Suprapubic skin (tissue), 4 donors: ENCODE measurements around the gene CCDC50.

ENCODE experiments used
- POLR2A ChIP-seq, 2 donors: fragments of 450-650 bp; IDR thresholded peaks; one replicate each; pipeline ENCODE4 v1.6.1; 2017; ENCODE audit warnings: antibody characterized with exemption in 2 of 2, mild to moderate bottlenecking in 2 of 2, moderate library complexity in 2 of 2
- POLR2AphosphoS5 ChIP-seq, 3 donors: sonication (generic); formaldehyde crosslinking; IDR thresholded peaks; one replicate each; pipeline ENCODE4 v1.6.1; 2017; ENCODE audit warnings: antibody characterized with exemption in 3 of 3
- TF ChIP-seq, protein P1 (sequence below), 2 donors: fragments of 200-600 bp in 1 of 2; fragments of 450-650 bp in 1 of 2; sonication (generic) in 1 of 2; IDR thresholded peaks; one replicate each; pipeline ENCODE4 v1.5.1; 2016 to 2019; ENCODE audit warnings: antibody characterized with exemption in 2 of 2, mild to moderate bottlenecking in 1 of 2, moderate library complexity in 1 of 2

DNA sequence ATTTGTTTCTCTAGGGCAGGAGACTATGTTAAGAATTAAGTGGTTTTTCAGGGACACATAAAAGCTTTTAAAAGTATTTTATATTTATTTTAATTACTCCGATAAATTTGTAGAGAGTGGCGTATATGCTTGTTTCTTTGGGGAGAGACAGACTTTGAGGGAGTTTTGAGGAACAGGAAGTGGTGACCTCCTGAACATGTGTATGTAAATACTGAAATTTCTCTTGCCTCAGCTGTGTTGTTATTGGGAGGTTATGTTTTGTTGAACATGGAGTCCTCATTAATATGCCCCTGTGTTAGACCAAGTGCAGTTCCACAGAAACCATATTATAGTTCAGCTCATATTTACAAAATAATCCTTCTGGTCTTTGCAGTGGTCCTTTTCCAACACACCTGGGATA, 42.9 kb downstream of the CCDC50 start:
- TF ChIP-seq, protein P1, sequence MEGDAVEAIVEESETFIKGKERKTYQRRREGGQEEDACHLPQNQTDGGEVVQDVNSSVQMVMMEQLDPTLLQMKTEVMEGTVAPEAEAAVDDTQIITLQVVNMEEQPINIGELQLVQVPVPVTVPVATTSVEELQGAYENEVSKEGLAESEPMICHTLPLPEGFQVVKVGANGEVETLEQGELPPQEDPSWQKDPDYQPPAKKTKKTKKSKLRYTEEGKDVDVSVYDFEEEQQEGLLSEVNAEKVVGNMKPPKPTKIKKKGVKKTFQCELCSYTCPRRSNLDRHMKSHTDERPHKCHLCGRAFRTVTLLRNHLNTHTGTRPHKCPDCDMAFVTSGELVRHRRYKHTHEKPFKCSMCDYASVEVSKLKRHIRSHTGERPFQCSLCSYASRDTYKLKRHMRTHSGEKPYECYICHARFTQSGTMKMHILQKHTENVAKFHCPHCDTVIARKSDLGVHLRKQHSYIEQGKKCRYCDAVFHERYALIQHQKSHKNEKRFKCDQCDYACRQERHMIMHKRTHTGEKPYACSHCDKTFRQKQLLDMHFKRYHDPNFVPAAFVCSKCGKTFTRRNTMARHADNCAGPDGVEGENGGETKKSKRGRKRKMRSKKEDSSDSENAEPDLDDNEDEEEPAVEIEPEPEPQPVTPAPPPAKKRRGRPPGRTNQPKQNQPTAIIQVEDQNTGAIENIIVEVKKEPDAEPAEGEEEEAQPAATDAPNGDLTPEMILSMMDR (IDR thresholded peaks at IDR 0.05): no peak
- no peak for TF ChIP-seq POLR2AphosphoS5 (IDR thresholded peaks at IDR 0.05)
- TF ChIP-seq POLR2A (IDR thresholded peaks at IDR 0.05): no peak
